Esophagus muscularis mucosa (tissue), 4 donors: ENCODE results near the gene CNPY2. TPM values are rescaled to one million over a fixed set of nuclear protein-coding genes. Genes with fewer than 3 reads are reported as not detected.

Source experiments
- DNase-seq: peaks from one replicate; pipeline ENCODE4 v3.0.0-alpha.2; 2017; ENCODE audit errors: extremely low spot score
- H3K27ac ChIP-seq, 4 donors: fragments of 200-600 bp; sonication (generic); replicated peaks in 1 of 4; 1 replicate in 3 of 4; 2 replicates in 1 of 4; pipeline ENCODE4 v1.5.1; 2016 to 2019; ENCODE audit warnings: mild to moderate bottlenecking in 1 of 4
- H3K27me3 ChIP-seq, 4 donors: fragments of 200-600 bp; sonication (generic); one replicate each; pipeline versions ENCODE4 v1.5.1 to v1.6.0; 2016 to 2019
- H3K36me3 ChIP-seq, 4 donors: fragments of 200-600 bp; sonication (generic); one replicate each; pipeline ENCODE4 v1.5.1; 2016 to 2019
- H3K4me1 ChIP-seq, 4 donors: fragments of 200-600 bp; sonication (generic); one replicate each; pipeline ENCODE4 v1.5.1; 2016 to 2019
- H3K4me3 ChIP-seq, 4 donors: fragments of 200-600 bp; sonication (generic); 1 replicate in 2 of 4; 2 replicates in 2 of 4; pipeline ENCODE4 v1.5.1; 2016 to 2019; ENCODE audit warnings: mild to moderate bottlenecking in 4 of 4, moderate library complexity in 1 of 4
- H3K9me3 ChIP-seq, 4 donors: fragments of 200-600 bp; sonication (generic); 1 replicate in 3 of 4; 2 replicates in 1 of 4; pipeline ENCODE4 v1.5.1; 2016 to 2019
- EP300 ChIP-seq: sonication (generic); formaldehyde crosslinking; IDR thresholded peaks from one replicate; pipeline ENCODE4 v1.6.1; 2017; ENCODE audit warnings: antibody characterized with exemption
- POLR2A ChIP-seq: fragments of 450-650 bp; IDR thresholded peaks from one replicate; pipeline ENCODE4 v1.6.1; 2017; ENCODE audit warnings: antibody characterized with exemption, moderate library complexity, mild to moderate bottlenecking, low read depth
- POLR2AphosphoS5 ChIP-seq, 2 donors: sonication (generic); formaldehyde crosslinking; IDR thresholded peaks; one replicate each; pipeline ENCODE4 v1.6.1; 2017; ENCODE audit warnings: antibody characterized with exemption in 2 of 2
- WGBS: methylation state at CpG from one replicate; pipeline ENCODE4 v1.1.5; 2018; 5-methylcytosine and 5-hydroxymethylcytosine counted together
- intact Hi-C: fragments of 100-400 bp; cut with DNase I; formaldehyde crosslinking; loops from one replicate; pipeline ENCODE4 v1.15.1; 2023
- total RNA-seq, 4 donors: library from RNA; depleted of rRNA; stranded (reverse); fragments of >200 nt; gene quantifications; one replicate each; pipeline versions ENCODE4 v1.1.0 to v1.2.1, GENCODE V29; 2016
- TF ChIP-seq, protein P1 (sequence below), 3 experiments: fragments of 200-600 bp in 2 of 3; fragments of 450-650 bp in 1 of 3; sonication (generic) in 2 of 3; IDR thresholded peaks; one replicate each; pipeline ENCODE4 v1.5.1; 2017 to 2019; ENCODE audit warnings: antibody characterized with exemption in 3 of 3, mild to moderate bottlenecking in 2 of 3, moderate library complexity in 1 of 3

CNPY2 gene
- total RNA-seq, 4 donors from 2014 or later, result 48.8 to 61.5 (median 50.3) TPM

DNA sequence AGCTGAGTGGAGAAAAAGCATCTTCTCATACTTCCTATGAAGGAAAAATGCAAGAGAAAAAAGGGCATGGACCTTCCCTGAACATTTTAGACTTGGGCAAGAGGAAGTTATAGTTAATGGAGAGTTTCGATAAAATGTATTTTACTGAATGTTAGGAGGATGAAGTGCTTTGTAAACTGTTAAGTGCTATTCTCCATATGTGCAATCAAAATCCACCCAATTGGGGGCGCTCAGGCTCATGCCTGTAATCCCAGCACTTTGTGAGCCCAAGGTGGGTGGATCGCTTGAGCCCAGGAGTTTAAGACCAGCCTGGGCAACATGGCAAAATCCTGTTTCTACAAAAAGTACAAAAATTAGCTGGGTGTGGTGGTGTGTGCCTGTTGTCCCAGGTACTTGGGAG, 1.9 kb upstream of the CNPY2 start:
- WGBS, result 93% methylated on average over 3 of the region's 3 CpGs
- no peaks in the 10 kb centered on the region for H3K27me3 ChIP-seq
- intact Hi-C loops, result no loop called here
- H3K27ac ChIP-seq, result no peak overlapping the region
- TF ChIP-seq POLR2AphosphoS5 (IDR thresholded peaks at IDR 0.05), result no peak
- TF ChIP-seq, protein P1, sequence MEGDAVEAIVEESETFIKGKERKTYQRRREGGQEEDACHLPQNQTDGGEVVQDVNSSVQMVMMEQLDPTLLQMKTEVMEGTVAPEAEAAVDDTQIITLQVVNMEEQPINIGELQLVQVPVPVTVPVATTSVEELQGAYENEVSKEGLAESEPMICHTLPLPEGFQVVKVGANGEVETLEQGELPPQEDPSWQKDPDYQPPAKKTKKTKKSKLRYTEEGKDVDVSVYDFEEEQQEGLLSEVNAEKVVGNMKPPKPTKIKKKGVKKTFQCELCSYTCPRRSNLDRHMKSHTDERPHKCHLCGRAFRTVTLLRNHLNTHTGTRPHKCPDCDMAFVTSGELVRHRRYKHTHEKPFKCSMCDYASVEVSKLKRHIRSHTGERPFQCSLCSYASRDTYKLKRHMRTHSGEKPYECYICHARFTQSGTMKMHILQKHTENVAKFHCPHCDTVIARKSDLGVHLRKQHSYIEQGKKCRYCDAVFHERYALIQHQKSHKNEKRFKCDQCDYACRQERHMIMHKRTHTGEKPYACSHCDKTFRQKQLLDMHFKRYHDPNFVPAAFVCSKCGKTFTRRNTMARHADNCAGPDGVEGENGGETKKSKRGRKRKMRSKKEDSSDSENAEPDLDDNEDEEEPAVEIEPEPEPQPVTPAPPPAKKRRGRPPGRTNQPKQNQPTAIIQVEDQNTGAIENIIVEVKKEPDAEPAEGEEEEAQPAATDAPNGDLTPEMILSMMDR (IDR thresholded peaks at IDR 0.05), result no peak
- TF ChIP-seq POLR2A, result no peak
- TF ChIP-seq EP300, result no peak
- H3K4me3 ChIP-seq, result no peak overlapping the region
- peaks cover 9 to 22% (median 17%) of the 10 kb centered on the region in 4 donors for H3K4me1 ChIP-seq
- DNase-seq, result no peak
- peaks cover 28 to 65% (median 61%) of the 10 kb centered on the region in 4 donors for H3K36me3 ChIP-seq
- no peaks in the 10 kb centered on the region for H3K9me3 ChIP-seq

- intact Hi-C loops, result no loop called here
- no peaks in the 10 kb centered on the region for H3K27me3 ChIP-seq
- TF ChIP-seq POLR2A, result no peak
- no peak for TF ChIP-seq EP300
- no peak for TF ChIP-seq POLR2AphosphoS5 (IDR thresholded peaks at IDR 0.05)
- TF ChIP-seq, protein P1 (IDR thresholded peaks at IDR 0.05), result no peak
- H3K27ac ChIP-seq, result peak overlapping the region; percentile 89 to 96 (median 93)
- H3K4me1 ChIP-seq, result peaks cover 9 to 22% (median 17%) of the 10 kb centered on the region in 4 donors
- H3K4me3 ChIP-seq, result peak overlapping the region; percentile 65 to 98 (median 84)
- DNase-seq, result no peak
- H3K36me3 ChIP-seq, result peaks cover 24 to 64% (median 56%) of the 10 kb centered on the region in 4 donors
- 1% methylated on average over 11 of the region's 11 CpGs for WGBS
- H3K9me3 ChIP-seq, result no peaks in the 10 kb centered on the region
Measured at GRCh38 chr12:56315249-56315621, 553 bp downstream of the CNPY2 start.

DNA sequence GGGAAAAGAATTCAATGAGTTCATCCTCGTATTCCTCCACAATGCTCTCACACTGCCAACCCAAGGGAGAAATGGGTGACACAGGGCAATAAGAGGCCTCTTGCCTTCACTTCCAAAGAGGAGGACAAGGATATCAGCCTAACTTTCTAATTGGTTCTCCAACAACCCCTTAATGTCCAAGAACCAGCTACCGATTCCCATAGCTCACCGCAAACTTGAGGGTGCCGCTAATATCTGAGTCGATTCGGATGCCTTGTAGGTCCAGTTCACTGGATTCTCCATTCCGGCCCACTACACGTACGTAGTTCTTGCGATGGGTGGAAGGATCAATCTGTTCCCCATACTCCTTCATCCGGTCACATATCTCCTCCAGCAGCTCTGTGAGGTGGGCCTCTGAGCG, 4.8 kb downstream of the CNPY2 start:
- TF ChIP-seq EP300 (no peak), POLR2A (no peak), POLR2AphosphoS5 (IDR thresholded peaks at IDR 0.05) (no peak)
- TF ChIP-seq, protein P1 (IDR thresholded peaks at IDR 0.05), result no peak
- 93% methylated on average over 12 of the region's 12 CpGs for WGBS
- H3K4me1 ChIP-seq, result peaks cover 9 to 14% (median 11%) of the 10 kb centered on the region in 4 donors
- H3K27me3 ChIP-seq, result no peaks in the 10 kb centered on the region
- no peaks in the 10 kb centered on the region for H3K9me3 ChIP-seq
- H3K36me3 ChIP-seq, result peaks cover 5 to 79% (median 63%) of the 10 kb centered on the region in 4 donors
- H3K27ac ChIP-seq, result no peak overlapping the region
- no peak for DNase-seq
- intact Hi-C loops, result no loop called here
- H3K4me3 ChIP-seq, result no peak overlapping the region

- Histone ChIP-seq H3K27me3 (no peaks in the 10 kb centered on the region), H3K36me3 (peaks cover 5 to 96% (median 71%) of the 10 kb centered on the region in 4 donors), H3K9me3 (no peaks in the 10 kb centered on the region), H3K4me3 (no peak overlapping the region), H3K4me1 (no peaks in the 10 kb centered on the region), H3K27ac (no peak overlapping the region)
- intact Hi-C loops, result no loop called here
- no peak for DNase-seq
- no peak for TF ChIP-seq POLR2A
- TF ChIP-seq EP300, result no peak
- TF ChIP-seq, protein P1 (IDR thresholded peaks at IDR 0.05), result no peak
- no peak for TF ChIP-seq POLR2AphosphoS5 (IDR thresholded peaks at IDR 0.05)
- 83% methylated on average over 3 of the region's 3 CpGs for WGBS
Measured at GRCh38 chr12:56308714-56309113, 7.1 kb downstream of the CNPY2 start.
